GM12891 (cell line): ENCODE data around the gene C19orf44.

Experiments
- DNase-seq: peaks from one replicate; pipeline ENCODE4 v3.0.0; 2011; ENCODE audit warnings: low spot score; ENCODE audit not compliant: insufficient read length
- FAIRE-seq: peaks from 2 replicates; lab custom pipeline; 2011; peaks lifted over from hg19 to GRCh38; lab: Jason Lieb, UNC
- PAX5 ChIP-seq: IDR thresholded peaks from 2 replicates; pipeline ENCODE4 v1.6.1; 2011; ENCODE audit warnings: low read length, moderate library complexity, mild to moderate bottlenecking; ENCODE audit not compliant: insufficient read depth, severe bottlenecking
- POLR2A ChIP-seq: IDR thresholded peaks from 2 replicates; pipeline ENCODE4 v1.6.1; 2011; ENCODE audit warnings: low read depth, low read length, control low read depth
- POLR2AphosphoS5 ChIP-seq: IDR thresholded peaks from 2 replicates; pipeline ENCODE4 v1.6.1; 2011; ENCODE audit warnings: low read depth, low read length, control low read depth
- POU2F2 ChIP-seq: IDR thresholded peaks from 2 replicates; pipeline ENCODE4 v1.6.1; 2011; ENCODE audit warnings: low read depth, mild to moderate bottlenecking, control low read depth, low read length, moderate library complexity
- SPI1 ChIP-seq: IDR thresholded peaks from 2 replicates; pipeline ENCODE4 v1.6.1; 2011; ENCODE audit warnings: low read depth, low read length, control low read depth
- TAF1 ChIP-seq: IDR thresholded peaks from 2 replicates; pipeline ENCODE4 v1.6.1; 2011; ENCODE audit warnings: low read depth, low read length, control low read depth

Gene C19orf44

GRCh38 chr19:16518061-16518460 is 21.9 kb downstream of the C19orf44 start:
- DNase-seq, result no peak
- no peak for FAIRE-seq
- no peak for TF ChIP-seq SPI1
- TF ChIP-seq POU2F2, result no peak
- no peak for TF ChIP-seq TAF1
- no peak; the same call in 1 of the 2 replicates for TF ChIP-seq POLR2AphosphoS5
- no peak for TF ChIP-seq PAX5
- no peak for TF ChIP-seq POLR2A

DNA sequence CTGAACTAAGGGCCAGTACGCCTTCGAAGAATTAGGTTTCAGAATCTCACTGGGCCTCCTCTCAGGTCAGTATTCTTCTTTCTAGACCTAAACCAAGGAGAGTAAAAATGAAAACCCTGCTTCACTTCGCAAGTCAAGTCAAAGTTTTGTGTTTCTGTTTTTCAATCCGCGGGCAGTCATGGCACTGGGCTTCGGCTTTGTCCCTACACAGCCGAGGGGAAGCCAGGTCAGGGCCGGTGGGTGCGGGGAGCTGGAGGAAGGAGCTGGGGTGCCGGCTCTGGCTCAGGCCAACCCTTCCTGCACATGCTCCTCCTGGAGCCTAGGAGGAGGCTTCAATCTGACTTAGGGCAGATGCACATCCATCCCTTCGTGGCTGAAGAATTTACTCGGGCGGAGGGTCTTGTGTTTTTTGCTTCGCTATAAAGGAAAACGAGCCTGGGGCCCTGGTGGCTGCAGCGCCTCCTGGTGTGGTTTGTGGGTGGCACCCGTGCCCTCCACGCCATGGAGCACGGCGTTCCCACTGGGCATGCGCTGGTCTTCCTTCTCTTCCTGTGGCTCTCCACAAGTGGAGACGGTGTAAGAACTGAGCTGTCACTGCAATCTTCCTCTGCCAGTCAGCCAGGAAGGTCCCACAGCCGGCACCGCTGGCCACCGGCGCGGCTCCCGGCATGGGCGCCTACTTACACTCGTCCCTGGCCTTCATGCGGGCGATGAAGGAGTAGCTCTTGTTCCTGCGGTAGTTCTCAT is 22.5 kb downstream of the C19orf44 start:
- DNase-seq (no peak), FAIRE-seq (no peak)
- TF ChIP-seq POU2F2, result no peak
- TF ChIP-seq SPI1, result no peak
- no peak for TF ChIP-seq POLR2AphosphoS5
- no peak for TF ChIP-seq PAX5
- TF ChIP-seq POLR2A, result no peak
- TF ChIP-seq TAF1, result no peak

- FAIRE-seq (no peak), DNase-seq (no peak)
- no peak for TF ChIP-seq POU2F2
- no peak; the same call in 1 of the 2 replicates for TF ChIP-seq POLR2AphosphoS5
- TF ChIP-seq POLR2A, result no peak
- no peak for TF ChIP-seq TAF1
- no peak for TF ChIP-seq PAX5
- no peak for TF ChIP-seq SPI1
Measured at GRCh38 chr19:16519230-16519687, 23.1 kb downstream of the C19orf44 start.

GRCh38 chr19:16520074-16520973 is 24.1 kb downstream of the C19orf44 start:
- DNase-seq (no peak), FAIRE-seq (no peak)
- no peak for TF ChIP-seq POU2F2
- no peak for TF ChIP-seq TAF1
- TF ChIP-seq POLR2A, result peak; percentile 39; the same call in 1 of the 2 replicates
- no peak; the same call in 1 of the 2 replicates for TF ChIP-seq POLR2AphosphoS5
- TF ChIP-seq PAX5, result no peak
- TF ChIP-seq SPI1, result no peak

DNA sequence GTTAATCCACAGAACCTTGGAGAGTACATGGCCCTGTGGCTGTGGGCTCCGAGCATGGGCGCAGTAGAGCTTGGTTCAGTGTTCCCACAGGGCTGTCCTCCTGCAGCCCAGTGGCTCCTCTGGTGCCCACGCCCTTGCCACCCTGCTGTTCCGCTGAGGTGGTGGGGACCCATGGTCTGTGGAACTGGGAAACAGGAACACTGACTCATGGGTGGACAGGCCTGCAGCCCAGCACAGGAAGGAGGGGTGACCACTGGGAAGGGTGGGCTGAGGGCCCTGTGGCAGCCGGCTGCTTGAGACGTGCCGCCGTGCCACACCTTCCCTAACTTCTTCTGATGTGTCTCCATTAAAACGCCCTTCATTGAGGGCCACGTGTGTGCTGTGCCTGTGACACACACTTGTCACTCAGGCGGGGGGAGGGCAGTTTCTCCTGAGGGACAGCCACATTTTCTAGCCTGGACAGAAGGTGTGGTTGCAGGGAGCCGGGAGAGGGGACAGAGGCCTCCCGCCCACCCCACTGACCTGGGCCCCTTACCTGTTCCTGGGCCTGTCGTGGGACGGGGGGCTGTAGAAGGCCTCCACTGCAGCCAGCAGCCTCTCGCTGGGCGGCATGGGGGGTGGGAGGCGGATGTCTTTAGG is 24.9 kb downstream of the C19orf44 start:
- TF ChIP-seq POLR2A (no peak; the same call in 1 of the 2 replicates), SPI1 (no peak), TAF1 (no peak), PAX5 (no peak), POU2F2 (no peak), POLR2AphosphoS5 (no peak; the same call in 1 of the 2 replicates)
- FAIRE-seq (no peak), DNase-seq (no peak)

- DNase-seq (no peak), FAIRE-seq (no peak)
- TF ChIP-seq TAF1 (no peak), POLR2A (no peak), POLR2AphosphoS5 (no peak), SPI1 (no peak), POU2F2 (no peak), PAX5 (no peak)
Measured at GRCh38 chr19:16521715-16522289, 25.6 kb downstream of the C19orf44 start.

- no peak for TF ChIP-seq POU2F2
- TF ChIP-seq TAF1, result no peak
- TF ChIP-seq PAX5, result no peak
- no peak for TF ChIP-seq SPI1
- no peak for TF ChIP-seq POLR2AphosphoS5
- TF ChIP-seq POLR2A, result no peak
- no peak for DNase-seq
- no peak for FAIRE-seq
Measured at GRCh38 chr19:16522559-16523377, 26.6 kb downstream of the C19orf44 start.
